Measurements from ENCODE around the gene GNA15.
A peak's percentile ranks its signal among the peaks of the same experiment; 100 is the strongest.

DNA sequence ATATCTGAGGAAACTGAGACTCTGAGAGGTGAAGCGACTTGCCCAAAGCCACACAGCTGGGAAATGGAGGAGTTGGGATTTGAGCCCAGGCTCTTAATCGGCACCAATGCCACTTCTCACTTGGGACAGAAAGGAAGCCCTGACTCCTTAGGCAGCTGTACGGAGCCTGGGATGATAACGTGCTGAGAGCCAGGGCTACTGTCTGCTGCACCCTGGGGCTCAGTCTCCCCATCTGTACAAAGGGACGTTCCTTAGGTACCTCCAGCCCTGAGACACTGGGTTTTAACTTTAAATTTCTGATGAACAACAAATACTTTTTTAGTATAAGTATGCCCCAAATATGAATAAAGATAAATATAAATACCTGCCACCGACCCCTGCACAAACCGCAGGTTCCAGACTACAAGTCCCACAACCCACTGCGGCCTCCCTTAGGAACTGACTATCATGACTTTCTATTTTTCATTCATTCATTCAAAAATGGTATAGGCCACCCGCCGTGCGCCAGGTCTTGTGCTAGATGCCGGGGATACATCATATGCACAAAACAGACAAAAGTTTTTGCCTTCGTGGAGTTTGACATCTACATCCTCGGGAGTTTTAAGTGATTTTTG lies 49.1 kb downstream of the GNA15 start:
- TF ChIP-seq POLR2AphosphoS5 (IDR thresholded peaks at IDR 0.05; ENCODE audit: low read depth) = 0 out of 2 replicates have a peak, but pooled peaks have one; percentile 0
- TF ChIP-seq, protein P1, sequence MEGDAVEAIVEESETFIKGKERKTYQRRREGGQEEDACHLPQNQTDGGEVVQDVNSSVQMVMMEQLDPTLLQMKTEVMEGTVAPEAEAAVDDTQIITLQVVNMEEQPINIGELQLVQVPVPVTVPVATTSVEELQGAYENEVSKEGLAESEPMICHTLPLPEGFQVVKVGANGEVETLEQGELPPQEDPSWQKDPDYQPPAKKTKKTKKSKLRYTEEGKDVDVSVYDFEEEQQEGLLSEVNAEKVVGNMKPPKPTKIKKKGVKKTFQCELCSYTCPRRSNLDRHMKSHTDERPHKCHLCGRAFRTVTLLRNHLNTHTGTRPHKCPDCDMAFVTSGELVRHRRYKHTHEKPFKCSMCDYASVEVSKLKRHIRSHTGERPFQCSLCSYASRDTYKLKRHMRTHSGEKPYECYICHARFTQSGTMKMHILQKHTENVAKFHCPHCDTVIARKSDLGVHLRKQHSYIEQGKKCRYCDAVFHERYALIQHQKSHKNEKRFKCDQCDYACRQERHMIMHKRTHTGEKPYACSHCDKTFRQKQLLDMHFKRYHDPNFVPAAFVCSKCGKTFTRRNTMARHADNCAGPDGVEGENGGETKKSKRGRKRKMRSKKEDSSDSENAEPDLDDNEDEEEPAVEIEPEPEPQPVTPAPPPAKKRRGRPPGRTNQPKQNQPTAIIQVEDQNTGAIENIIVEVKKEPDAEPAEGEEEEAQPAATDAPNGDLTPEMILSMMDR (IDR thresholded peaks at IDR 0.05; ENCODE audit: insufficient read depth, low read length) = no peak
- TF ChIP-seq, protein P2, sequence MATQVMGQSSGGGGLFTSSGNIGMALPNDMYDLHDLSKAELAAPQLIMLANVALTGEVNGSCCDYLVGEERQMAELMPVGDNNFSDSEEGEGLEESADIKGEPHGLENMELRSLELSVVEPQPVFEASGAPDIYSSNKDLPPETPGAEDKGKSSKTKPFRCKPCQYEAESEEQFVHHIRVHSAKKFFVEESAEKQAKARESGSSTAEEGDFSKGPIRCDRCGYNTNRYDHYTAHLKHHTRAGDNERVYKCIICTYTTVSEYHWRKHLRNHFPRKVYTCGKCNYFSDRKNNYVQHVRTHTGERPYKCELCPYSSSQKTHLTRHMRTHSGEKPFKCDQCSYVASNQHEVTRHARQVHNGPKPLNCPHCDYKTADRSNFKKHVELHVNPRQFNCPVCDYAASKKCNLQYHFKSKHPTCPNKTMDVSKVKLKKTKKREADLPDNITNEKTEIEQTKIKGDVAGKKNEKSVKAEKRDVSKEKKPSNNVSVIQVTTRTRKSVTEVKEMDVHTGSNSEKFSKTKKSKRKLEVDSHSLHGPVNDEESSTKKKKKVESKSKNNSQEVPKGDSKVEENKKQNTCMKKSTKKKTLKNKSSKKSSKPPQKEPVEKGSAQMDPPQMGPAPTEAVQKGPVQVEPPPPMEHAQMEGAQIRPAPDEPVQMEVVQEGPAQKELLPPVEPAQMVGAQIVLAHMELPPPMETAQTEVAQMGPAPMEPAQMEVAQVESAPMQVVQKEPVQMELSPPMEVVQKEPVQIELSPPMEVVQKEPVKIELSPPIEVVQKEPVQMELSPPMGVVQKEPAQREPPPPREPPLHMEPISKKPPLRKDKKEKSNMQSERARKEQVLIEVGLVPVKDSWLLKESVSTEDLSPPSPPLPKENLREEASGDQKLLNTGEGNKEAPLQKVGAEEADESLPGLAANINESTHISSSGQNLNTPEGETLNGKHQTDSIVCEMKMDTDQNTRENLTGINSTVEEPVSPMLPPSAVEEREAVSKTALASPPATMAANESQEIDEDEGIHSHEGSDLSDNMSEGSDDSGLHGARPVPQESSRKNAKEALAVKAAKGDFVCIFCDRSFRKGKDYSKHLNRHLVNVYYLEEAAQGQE (IDR thresholded peaks at IDR 0.05; ENCODE audit: insufficient replicate concordance, low read depth) = no peak
- TF ChIP-seq GABPA (IDR thresholded peaks at IDR 0.05; ENCODE audit: low read depth) = no peak

Data from HL-60 (cell line).